ENCODE data around the gene KCNIP2.

Gene KCNIP2

GRCh38 chr10:101843032-101844021, at the start of gene KCNIP2:
KCNIP2 (minus strand) TSS chr10:101843800; CDS start chr10:101843568, 232 bp downstream.
- peak in 1 of 2 experiments; percentile 68 for DNase-seq (ENCODE audit: low spot score in 2 of 2)
- in situ Hi-C loops (cut with MboI; ENCODE audit: low sequenced_read_pairs) = no loop called here
- peak within 1 kb of the TSS; percentile 13; the same call in 1 of the 2 replicates for H3K4me3 ChIP-seq
- no peaks in the 10 kb centered on the region for H3K27me3 ChIP-seq (ENCODE audit: low read depth)
- peaks cover 3% of the 10 kb centered on the region; the same call in 1 of the 2 replicates for H3K4me1 ChIP-seq
- no peaks in the 10 kb centered on the region for H3K9me3 ChIP-seq
- no peaks in the 10 kb centered on the region; the same call in 1 of the 2 replicates for H3K36me3 ChIP-seq (replicated peaks)

- Histone ChIP-seq H3K27me3 (ENCODE audit: low read depth) (no peaks in the 10 kb centered on the region), H3K36me3 (replicated peaks) (no peaks in the 10 kb centered on the region), H3K4me3 (no peak overlapping the region), H3K4me1 (no peaks in the 10 kb centered on the region), H3K9me3 (no peaks in the 10 kb centered on the region)
- DNase-seq (ENCODE audit: low spot score in 2 of 2) = no peak
- in situ Hi-C loops (cut with MboI; ENCODE audit: low sequenced_read_pairs) = no loop called here
These were observed 49.3 kb upstream of the KCNIP2 start for GRCh38 chr10:101892782-101893391.

- peak; percentile 49 to 85 for DNase-seq (ENCODE audit: low spot score in 2 of 2)
- Histone ChIP-seq H3K4me1 (no peaks in the 10 kb centered on the region), H3K36me3 (replicated peaks) (no peaks in the 10 kb centered on the region), H3K27me3 (ENCODE audit: low read depth) (no peaks in the 10 kb centered on the region; the same call in 1 of the 2 replicates), H3K4me3 (no peak overlapping the region), H3K9me3 (no peaks in the 10 kb centered on the region)
- in situ Hi-C loops (cut with MboI; ENCODE audit: low sequenced_read_pairs) = no loop called here
These were observed 45.9 kb upstream of the KCNIP2 start for GRCh38 chr10:101889256-101890210.

- Histone ChIP-seq H3K4me3 (no peak overlapping the region), H3K4me1 (no peaks in the 10 kb centered on the region), H3K27me3 (ENCODE audit: low read depth) (no peaks in the 10 kb centered on the region; the same call in 1 of the 2 replicates), H3K36me3 (replicated peaks) (no peaks in the 10 kb centered on the region), H3K9me3 (no peaks in the 10 kb centered on the region)
- in situ Hi-C loops (cut with MboI; ENCODE audit: low sequenced_read_pairs) = no loop called here
- no peak for DNase-seq (ENCODE audit: low spot score in 2 of 2)
These were observed 44.8 kb upstream of the KCNIP2 start for GRCh38 chr10:101888251-101888949.

GRCh38 chr10:101887775-101888174, 44.2 kb upstream of the KCNIP2 start:
- in situ Hi-C loops (cut with MboI; ENCODE audit: low sequenced_read_pairs) = no loop called here
- no peak for DNase-seq (ENCODE audit: low spot score in 2 of 2)
- no peaks in the 10 kb centered on the region for H3K4me1 ChIP-seq
- H3K4me3 ChIP-seq = no peak overlapping the region
- H3K9me3 ChIP-seq = no peaks in the 10 kb centered on the region
- no peaks in the 10 kb centered on the region for H3K36me3 ChIP-seq (replicated peaks)
- no peaks in the 10 kb centered on the region; the same call in 1 of the 2 replicates for H3K27me3 ChIP-seq (ENCODE audit: low read depth)

GRCh38 chr10:101886521-101887312, 43.1 kb upstream of the KCNIP2 start:
- Histone ChIP-seq H3K27me3 (ENCODE audit: low read depth) (no peaks in the 10 kb centered on the region; the same call in 1 of the 2 replicates), H3K9me3 (no peaks in the 10 kb centered on the region), H3K4me3 (no peak overlapping the region), H3K4me1 (no peaks in the 10 kb centered on the region; the same call in 1 of the 2 replicates), H3K36me3 (replicated peaks) (no peaks in the 10 kb centered on the region)
- in situ Hi-C loops (cut with MboI; ENCODE audit: low sequenced_read_pairs) = no loop called here
- no peak for DNase-seq (ENCODE audit: low spot score in 2 of 2)

GRCh38 chr10:101881036-101881774, 37.6 kb upstream of the KCNIP2 start:
- Histone ChIP-seq H3K4me1 (no peaks in the 10 kb centered on the region; the same call in 1 of the 2 replicates), H3K36me3 (replicated peaks) (no peaks in the 10 kb centered on the region), H3K4me3 (no peak overlapping the region), H3K27me3 (ENCODE audit: low read depth) (no peaks in the 10 kb centered on the region; the same call in 1 of the 2 replicates), H3K9me3 (no peaks in the 10 kb centered on the region)
- in situ Hi-C loops (cut with MboI; ENCODE audit: low sequenced_read_pairs) = no loop called here
- DNase-seq (ENCODE audit: low spot score in 2 of 2) = no peak

GRCh38 chr10:101880232-101880573, 36.6 kb upstream of the KCNIP2 start:
- Histone ChIP-seq H3K36me3 (replicated peaks) (no peaks in the 10 kb centered on the region), H3K4me1 (no peaks in the 10 kb centered on the region; the same call in 1 of the 2 replicates), H3K4me3 (no peak overlapping the region), H3K9me3 (no peaks in the 10 kb centered on the region), H3K27me3 (ENCODE audit: low read depth) (no peaks in the 10 kb centered on the region; the same call in 1 of the 2 replicates)
- no peak for DNase-seq (ENCODE audit: low spot score in 2 of 2)
- in situ Hi-C loops (cut with MboI; ENCODE audit: low sequenced_read_pairs) = no loop called here

- Histone ChIP-seq H3K4me1 (no peaks in the 10 kb centered on the region; the same call in 1 of the 2 replicates), H3K4me3 (no peak overlapping the region), H3K27me3 (ENCODE audit: low read depth) (no peaks in the 10 kb centered on the region), H3K9me3 (no peaks in the 10 kb centered on the region), H3K36me3 (replicated peaks) (no peaks in the 10 kb centered on the region)
- in situ Hi-C loops (cut with MboI; ENCODE audit: low sequenced_read_pairs) = no loop called here
- no peak for DNase-seq (ENCODE audit: low spot score in 2 of 2)
These were observed 36.0 kb upstream of the KCNIP2 start for GRCh38 chr10:101879456-101880231.

- H3K36me3 ChIP-seq (replicated peaks) = no peaks in the 10 kb centered on the region
- in situ Hi-C loops (cut with MboI; ENCODE audit: low sequenced_read_pairs) = no loop called here
- H3K4me3 ChIP-seq = no peak overlapping the region
- peak in 1 of 2 experiments; percentile 41 for DNase-seq (ENCODE audit: low spot score in 2 of 2)
- H3K27me3 ChIP-seq (ENCODE audit: low read depth) = no peaks in the 10 kb centered on the region
- no peaks in the 10 kb centered on the region; the same call in 1 of the 2 replicates for H3K4me1 ChIP-seq
- H3K9me3 ChIP-seq = no peaks in the 10 kb centered on the region
These were observed 35.3 kb upstream of the KCNIP2 start for GRCh38 chr10:101878869-101879268.

- no peak overlapping the region for H3K4me3 ChIP-seq
- H3K4me1 ChIP-seq = no peaks in the 10 kb centered on the region
- DNase-seq (ENCODE audit: low spot score in 2 of 2) = no peak
- no peaks in the 10 kb centered on the region for H3K27me3 ChIP-seq (ENCODE audit: low read depth)
- in situ Hi-C loops (cut with MboI; ENCODE audit: low sequenced_read_pairs) = no loop called here
- no peaks in the 10 kb centered on the region for H3K36me3 ChIP-seq (replicated peaks)
- H3K9me3 ChIP-seq = no peaks in the 10 kb centered on the region
These were observed 31.6 kb upstream of the KCNIP2 start for GRCh38 chr10:101875068-101875688.

All from HAP-1 (cell line).